ENCODE measurements around the gene TECTA. TPM values are rescaled to one million over a fixed set of nuclear protein-coding genes. Genes with fewer than 3 reads are reported as not detected.

The TECTA gene
- polyA plus RNA-seq, 1 donor from 2014 or later: 3.3 TPM

- no peaks in the 10 kb centered on the region for H3K79me2 ChIP-seq (replicated peaks; ENCODE audit: insufficient read depth, low read length)
- H3K36me3 ChIP-seq (ENCODE audit: insufficient read depth, low read length): peaks cover 5% of the 10 kb centered on the region
- H3K4me3 ChIP-seq (ENCODE audit: low read length): no peak overlapping the region
- no peak overlapping the region for H3K4me2 ChIP-seq (ENCODE audit: low read length)
- H3K9me3 ChIP-seq (ENCODE audit: low read length): no peaks in the 10 kb centered on the region
- no peak overlapping the region for H2AFZ ChIP-seq (ENCODE audit: low read depth, low read length)
- H3K27ac ChIP-seq (ENCODE audit: low read length): no peak overlapping the region
- H3K9ac ChIP-seq (ENCODE audit: low read length): no peak overlapping the region
- no peaks in the 10 kb centered on the region for H3K27me3 ChIP-seq (ENCODE audit: insufficient read depth, low read depth, low read length)
- H3K9me2 ChIP-seq (ENCODE audit: insufficient read depth, low read length): no peaks in the 10 kb centered on the region
- no peaks in the 10 kb centered on the region for H4K20me1 ChIP-seq (ENCODE audit: insufficient read depth)
- no peaks in the 10 kb centered on the region for H3F3A ChIP-seq (ENCODE audit: insufficient read depth, low read length, poor library complexity, severe bottlenecking)
- no peak for TF ChIP-seq EP300 (conservative IDR thresholded peaks at IDR 0.05; ENCODE audit: poor library complexity, severe bottlenecking)
Measured at GRCh38 chr11:121082219-121082618, 18.8 kb upstream of the TECTA start.

GRCh38 chr11:121082670-121083069, 18.4 kb upstream of the TECTA start:
- Histone ChIP-seq H2AFZ (ENCODE audit: low read depth, low read length) (no peak overlapping the region), H3K4me3 (ENCODE audit: low read length) (no peak overlapping the region), H3K27ac (ENCODE audit: low read length) (no peak overlapping the region), H3K9me2 (ENCODE audit: insufficient read depth, low read length) (no peaks in the 10 kb centered on the region), H3K36me3 (ENCODE audit: insufficient read depth, low read length) (peaks cover 9% of the 10 kb centered on the region), H3F3A (ENCODE audit: insufficient read depth, low read length, poor library complexity, severe bottlenecking) (no peaks in the 10 kb centered on the region), H3K79me2 (replicated peaks; ENCODE audit: insufficient read depth, low read length) (no peaks in the 10 kb centered on the region), H3K27me3 (ENCODE audit: insufficient read depth, low read depth, low read length) (no peaks in the 10 kb centered on the region), H3K9ac (ENCODE audit: low read length) (no peak overlapping the region), H3K4me2 (ENCODE audit: low read length) (no peak overlapping the region), H3K9me3 (ENCODE audit: low read length) (no peaks in the 10 kb centered on the region), H4K20me1 (ENCODE audit: insufficient read depth) (no peaks in the 10 kb centered on the region)
- TF ChIP-seq EZH2 (IDR thresholded peaks at IDR 0.05; ENCODE audit: borderline replicate concordance, insufficient read depth, low read length, poor library complexity, severe bottlenecking) (no peak), EP300 (conservative IDR thresholded peaks at IDR 0.05; ENCODE audit: poor library complexity, severe bottlenecking) (no peak), TAF1 (IDR thresholded peaks at IDR 0.05; ENCODE audit: low read depth) (no peak), SMC3 (conservative IDR thresholded peaks at IDR 0.05; ENCODE audit: poor library complexity) (no peak), MXI1 (conservative IDR thresholded peaks at IDR 0.05; ENCODE audit: poor library complexity, severe bottlenecking) (no peak), REST (IDR thresholded peaks at IDR 0.05; ENCODE audit: borderline replicate concordance) (no peak), CTCF (IDR thresholded peaks at IDR 0.05; ENCODE audit: poor library complexity, severe bottlenecking) (no peak), RAD21 (conservative IDR thresholded peaks at IDR 0.05) (no peak), POLR2AphosphoS5 (IDR thresholded peaks at IDR 0.05) (no peak)

GRCh38 chr11:121086866-121087265, 14.2 kb upstream of the TECTA start:
- Histone ChIP-seq H3K4me3 (ENCODE audit: low read length) (no peak overlapping the region), H3F3A (ENCODE audit: insufficient read depth, low read length, poor library complexity, severe bottlenecking) (no peaks in the 10 kb centered on the region), H3K9me3 (ENCODE audit: low read length) (no peaks in the 10 kb centered on the region), H3K36me3 (ENCODE audit: insufficient read depth, low read length) (peaks cover 5% of the 10 kb centered on the region), H3K79me2 (replicated peaks; ENCODE audit: insufficient read depth, low read length) (no peaks in the 10 kb centered on the region), H3K9ac (ENCODE audit: low read length) (no peak overlapping the region), H4K20me1 (ENCODE audit: insufficient read depth) (no peaks in the 10 kb centered on the region), H2AFZ (ENCODE audit: low read depth, low read length) (no peak overlapping the region), H3K9me2 (ENCODE audit: insufficient read depth, low read length) (no peaks in the 10 kb centered on the region), H3K4me2 (ENCODE audit: low read length) (no peak overlapping the region), H3K27ac (ENCODE audit: low read length) (no peak overlapping the region), H3K27me3 (ENCODE audit: insufficient read depth, low read depth, low read length) (no peaks in the 10 kb centered on the region)
- TF ChIP-seq TAF1 (IDR thresholded peaks at IDR 0.05; ENCODE audit: low read depth) (no peak), MXI1 (conservative IDR thresholded peaks at IDR 0.05; ENCODE audit: poor library complexity, severe bottlenecking) (no peak), POLR2AphosphoS5 (IDR thresholded peaks at IDR 0.05) (no peak), REST (IDR thresholded peaks at IDR 0.05; ENCODE audit: borderline replicate concordance) (no peak), RAD21 (conservative IDR thresholded peaks at IDR 0.05) (no peak), SMC3 (conservative IDR thresholded peaks at IDR 0.05; ENCODE audit: poor library complexity) (no peak), CTCF (IDR thresholded peaks at IDR 0.05; ENCODE audit: poor library complexity, severe bottlenecking) (no peak), EZH2 (IDR thresholded peaks at IDR 0.05; ENCODE audit: borderline replicate concordance, insufficient read depth, low read length, poor library complexity, severe bottlenecking) (no peak), EP300 (conservative IDR thresholded peaks at IDR 0.05; ENCODE audit: poor library complexity, severe bottlenecking) (no peak)
